Loucy (cell line): ENCODE measurements around the gene HOXC12.

Source experiments
- EZH2phosphoT487 ChIP-seq: fragments of 200-600 bp; IDR thresholded peaks from 2 replicates; pipeline ENCODE4 v1.6.1; 2018; ENCODE audit warnings: antibody characterized with exemption, mild to moderate bottlenecking, moderate library complexity, borderline replicate concordance
- TF ChIP-seq, protein P1 (sequence below): fragments of 200-600 bp; sonication (generic); conservative IDR thresholded peaks from 2 replicates; pipeline ENCODE4 v1.5.1; 2014; ENCODE audit warnings: mild to moderate bottlenecking, antibody characterized with exemption, low read length

DNA sequence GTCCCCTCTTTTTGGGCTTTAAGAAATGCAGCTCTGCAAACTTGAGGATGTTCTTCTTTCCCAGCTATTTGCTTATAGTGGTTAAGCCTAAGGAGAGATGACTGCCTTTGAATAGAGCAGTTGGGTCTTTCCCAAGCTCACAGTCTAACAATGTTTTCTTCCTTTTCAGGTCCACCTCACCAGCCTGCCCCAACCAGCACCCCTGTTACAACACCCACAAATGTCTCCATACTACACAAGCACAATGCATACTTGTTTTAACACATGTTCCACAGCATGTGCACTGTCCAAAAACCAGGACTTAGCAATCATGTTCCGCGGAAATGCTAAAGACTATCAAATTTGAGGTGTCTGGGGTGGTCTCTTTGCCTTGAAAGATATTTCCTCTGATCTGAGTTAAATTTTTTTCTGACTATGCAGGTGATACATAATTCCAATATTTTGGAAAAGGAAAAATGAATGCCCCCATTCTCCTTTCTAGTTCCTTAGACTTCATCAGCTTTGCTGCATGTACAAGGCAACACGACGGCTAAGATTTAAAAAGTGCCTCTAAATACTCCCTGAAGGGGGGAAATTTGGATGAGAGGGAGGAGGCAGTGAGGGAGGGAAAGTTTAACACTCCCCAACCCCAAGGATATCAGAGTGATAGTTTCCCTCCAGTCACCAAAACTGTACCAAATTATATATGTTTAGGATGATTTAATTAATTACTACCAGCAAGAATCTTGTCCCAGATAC lies 22.7 kb upstream of the HOXC12 start:
- TF ChIP-seq, protein P1, sequence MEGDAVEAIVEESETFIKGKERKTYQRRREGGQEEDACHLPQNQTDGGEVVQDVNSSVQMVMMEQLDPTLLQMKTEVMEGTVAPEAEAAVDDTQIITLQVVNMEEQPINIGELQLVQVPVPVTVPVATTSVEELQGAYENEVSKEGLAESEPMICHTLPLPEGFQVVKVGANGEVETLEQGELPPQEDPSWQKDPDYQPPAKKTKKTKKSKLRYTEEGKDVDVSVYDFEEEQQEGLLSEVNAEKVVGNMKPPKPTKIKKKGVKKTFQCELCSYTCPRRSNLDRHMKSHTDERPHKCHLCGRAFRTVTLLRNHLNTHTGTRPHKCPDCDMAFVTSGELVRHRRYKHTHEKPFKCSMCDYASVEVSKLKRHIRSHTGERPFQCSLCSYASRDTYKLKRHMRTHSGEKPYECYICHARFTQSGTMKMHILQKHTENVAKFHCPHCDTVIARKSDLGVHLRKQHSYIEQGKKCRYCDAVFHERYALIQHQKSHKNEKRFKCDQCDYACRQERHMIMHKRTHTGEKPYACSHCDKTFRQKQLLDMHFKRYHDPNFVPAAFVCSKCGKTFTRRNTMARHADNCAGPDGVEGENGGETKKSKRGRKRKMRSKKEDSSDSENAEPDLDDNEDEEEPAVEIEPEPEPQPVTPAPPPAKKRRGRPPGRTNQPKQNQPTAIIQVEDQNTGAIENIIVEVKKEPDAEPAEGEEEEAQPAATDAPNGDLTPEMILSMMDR: no peak
- TF ChIP-seq EZH2phosphoT487: no peak
